Activated CD8-positive, alpha-beta memory T cell treated with anti-CD3 and anti-CD28 coated beads, Interleukin-2, amount 50 U/mL, for 24 hours (primary cell): Measurements from ENCODE around the gene TMEM132D.

ENCODE experiments used
- DNase-seq: peaks from one replicate; pipeline ENCODE4 v3.0.0-alpha.2; 2020; ENCODE audit errors: extremely low read depth

Gene TMEM132D

DNA sequence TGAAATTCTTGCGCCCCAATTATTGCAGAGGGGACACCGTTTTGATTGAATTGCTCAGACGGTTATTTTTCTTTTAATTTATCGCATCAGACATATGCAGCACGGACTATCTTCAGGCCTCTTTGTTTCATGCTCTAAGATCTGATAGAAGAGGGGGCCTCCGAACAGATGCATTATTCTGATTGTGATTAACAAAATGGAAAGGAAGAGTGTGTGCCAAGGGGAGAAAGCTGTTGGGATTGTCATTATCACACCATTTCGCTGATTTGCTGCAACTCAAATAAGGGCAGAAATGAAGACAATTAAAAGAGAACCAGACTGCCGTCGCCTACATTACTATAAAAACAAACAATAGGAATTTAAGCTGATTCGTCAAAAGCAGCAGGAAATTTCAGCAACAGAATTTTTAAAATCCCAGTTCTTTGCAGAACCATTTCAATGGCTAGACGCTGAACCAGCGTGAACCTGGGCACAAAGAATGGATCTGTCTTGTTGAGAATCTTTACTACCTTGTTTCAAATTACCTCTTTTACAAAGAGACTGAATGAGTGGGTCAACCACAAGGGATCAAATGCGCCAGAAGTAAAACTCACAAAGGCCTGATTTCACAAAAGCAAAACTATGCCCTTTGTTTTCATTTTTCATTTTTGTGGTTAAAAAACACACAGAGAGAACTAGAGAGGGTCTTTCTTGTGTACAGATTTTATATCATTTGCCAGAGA, 30.6 kb downstream of the TMEM132D start:
- no peak for DNase-seq

DNA sequence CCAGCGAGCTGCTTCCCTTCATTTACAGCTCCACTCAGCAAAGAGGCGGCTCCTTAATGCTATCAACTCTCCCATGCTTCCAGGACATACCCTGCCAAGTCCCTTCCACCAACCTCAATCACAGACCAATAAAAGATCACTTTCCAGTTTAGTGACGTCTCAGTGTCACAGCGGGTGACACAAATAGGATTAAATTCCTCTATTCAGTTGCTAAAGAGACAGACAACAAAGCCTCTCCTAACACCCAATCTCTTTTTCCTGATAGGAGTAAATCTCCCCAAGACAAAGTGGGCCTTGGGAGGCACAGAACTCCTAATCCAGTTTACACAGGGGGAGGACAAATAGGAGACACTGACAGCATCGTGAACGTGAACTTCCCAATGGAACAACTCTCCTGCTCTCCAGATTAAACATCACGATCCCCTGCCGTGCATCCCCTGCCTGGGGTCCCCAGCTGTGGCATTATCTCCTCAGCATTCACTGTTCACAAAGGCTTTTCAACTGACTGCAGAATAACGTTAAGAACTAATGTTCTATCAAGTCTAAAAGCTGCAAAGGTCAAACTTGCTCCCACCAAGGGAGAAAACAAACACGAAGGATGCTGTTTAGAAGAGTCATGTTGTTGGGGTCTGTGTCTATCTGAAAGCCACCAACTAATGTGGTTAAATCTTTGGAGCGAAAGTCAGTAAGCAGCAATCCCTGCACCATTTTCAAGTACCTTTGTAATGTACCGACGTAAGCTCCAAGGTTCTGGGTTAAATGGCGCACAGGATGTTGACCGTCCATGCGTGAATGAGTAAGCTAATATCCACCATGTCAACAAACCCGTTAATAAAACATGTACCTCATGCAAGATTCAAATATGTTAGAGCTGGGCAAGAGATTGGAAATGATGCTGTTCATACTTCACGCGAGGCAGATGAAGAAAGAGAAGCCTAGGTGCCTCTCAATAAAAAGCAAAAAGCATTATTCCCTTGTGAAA, 31.5 kb downstream of the TMEM132D start:
- no peak for DNase-seq

DNA sequence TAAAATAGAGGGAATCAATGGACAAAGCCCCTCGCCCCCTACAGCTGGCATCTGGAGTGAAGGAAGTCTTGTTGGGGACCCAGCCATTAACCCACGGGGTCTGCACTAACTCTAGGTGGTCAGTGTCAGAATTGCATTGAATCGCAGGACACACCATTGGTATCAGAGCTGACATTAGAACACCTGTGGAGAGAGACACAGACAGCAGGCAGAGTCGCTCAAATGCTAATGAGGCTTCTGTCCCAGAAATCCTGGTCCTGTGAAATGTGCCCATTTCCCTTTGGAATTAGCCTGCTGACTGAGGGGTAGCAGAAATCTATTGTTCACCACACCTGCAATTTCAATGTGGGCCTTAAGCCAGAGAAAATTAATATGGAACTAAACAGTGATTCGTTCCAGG, 33.0 kb downstream of the TMEM132D start:
- no peak for DNase-seq

DNA sequence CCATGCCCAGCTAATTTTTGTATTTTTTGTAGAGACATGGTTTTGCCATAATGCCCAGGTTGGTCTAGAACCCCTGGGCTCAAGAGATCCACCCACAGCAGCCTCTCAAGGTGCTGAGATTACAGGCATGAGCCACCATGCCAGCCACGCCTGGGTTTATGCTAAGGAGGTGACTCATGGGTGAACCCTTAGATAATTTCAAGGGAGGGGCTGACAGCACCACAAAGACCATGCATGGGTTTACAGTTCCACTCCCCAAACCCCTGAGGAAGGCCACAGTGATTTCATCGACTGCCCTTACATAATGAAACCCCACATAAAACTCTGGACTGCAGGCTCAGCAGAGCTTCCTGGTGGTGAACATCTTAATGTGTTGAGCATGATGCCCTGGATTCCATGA, 33.7 kb downstream of the TMEM132D start:
- DNase-seq, result no peak

DNA sequence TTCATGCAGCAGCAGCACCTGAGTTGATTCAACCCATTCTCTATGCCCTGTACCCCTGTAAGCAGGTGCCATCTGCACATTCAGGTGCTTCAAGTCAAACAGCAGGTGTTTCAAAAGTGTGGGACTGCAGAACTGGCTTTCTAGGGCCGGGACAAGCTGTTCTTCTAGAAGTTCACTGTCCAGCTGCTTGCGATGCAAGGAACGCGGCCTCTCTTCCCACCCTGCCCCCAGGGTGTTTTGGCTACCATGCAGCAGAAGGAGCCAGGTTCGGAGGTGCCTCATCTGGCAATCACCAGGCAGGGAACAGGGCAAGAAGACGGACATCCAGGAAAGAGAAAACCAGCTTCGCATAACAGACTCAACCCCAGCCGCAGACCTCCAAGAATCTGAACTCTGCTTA, 35.2 kb downstream of the TMEM132D start:
- no peak for DNase-seq

DNA sequence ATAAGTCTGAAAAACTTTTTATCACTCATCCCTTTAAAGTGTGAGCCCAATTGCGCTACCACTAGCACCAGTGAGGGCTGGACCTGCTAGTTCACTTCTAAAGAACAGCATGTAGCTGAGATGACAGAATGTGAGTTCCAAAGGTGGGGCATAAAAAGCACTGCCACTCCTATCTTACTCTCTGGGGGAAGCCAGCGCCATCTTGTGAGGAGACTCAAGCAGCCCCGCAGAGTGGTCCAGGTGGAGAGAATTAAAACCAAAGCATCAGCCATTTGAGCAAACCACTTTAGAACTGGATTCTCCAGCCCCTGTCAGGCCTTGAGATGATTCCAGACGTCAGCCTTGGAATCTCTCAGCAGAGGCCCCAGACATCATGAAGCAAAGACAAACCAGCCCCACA, 39.9 kb downstream of the TMEM132D start:
- no peak for DNase-seq

DNA sequence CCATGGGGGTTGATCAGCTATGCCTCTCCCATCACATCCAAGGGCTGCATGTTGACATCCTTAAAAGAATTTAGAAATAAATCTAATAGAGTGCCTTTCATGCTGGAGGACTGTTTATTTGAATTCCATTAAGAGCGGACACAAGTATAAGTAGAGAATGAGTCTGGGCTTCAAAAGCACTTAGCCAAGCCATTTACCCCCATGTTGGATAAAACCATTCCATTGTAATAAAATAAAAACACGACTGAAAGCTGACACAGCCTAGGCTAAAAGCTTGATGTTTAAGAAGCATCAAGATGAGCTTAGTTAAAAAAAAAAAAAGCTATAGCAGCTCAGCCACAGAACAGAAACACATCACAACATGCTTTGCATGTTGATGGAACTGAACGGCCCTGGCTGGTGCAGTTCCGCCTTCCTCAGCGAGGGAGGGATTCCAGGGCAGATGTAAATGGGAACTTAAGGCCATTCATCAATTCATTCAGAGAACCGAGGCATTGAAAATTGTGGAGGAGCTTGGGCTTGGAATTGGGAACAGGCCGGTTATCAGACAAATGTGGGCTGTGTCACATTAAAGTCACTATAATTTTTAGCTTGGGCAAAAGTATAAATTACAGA, 41.2 kb downstream of the TMEM132D start:
- DNase-seq, result no peak

DNA sequence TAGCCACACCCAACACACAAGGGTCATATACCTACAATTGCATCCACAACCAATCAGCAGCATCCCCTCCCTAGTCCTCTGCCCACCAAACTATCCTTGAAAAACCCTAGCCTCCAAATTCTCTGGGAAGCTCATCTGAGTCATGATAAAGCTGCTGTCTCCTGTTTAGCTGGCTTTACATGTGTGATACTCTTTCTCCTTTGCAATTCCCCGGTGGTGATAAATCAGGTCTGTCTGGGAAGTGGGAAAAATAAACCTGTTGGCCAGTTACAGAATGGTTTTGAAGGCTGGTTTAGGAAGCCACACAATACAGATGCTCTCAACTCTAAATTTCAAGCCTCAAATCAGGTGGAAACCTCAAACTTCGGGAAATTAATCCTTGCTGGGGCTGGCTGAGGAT, 41.9 kb downstream of the TMEM132D start:
- DNase-seq, result no peak

DNA sequence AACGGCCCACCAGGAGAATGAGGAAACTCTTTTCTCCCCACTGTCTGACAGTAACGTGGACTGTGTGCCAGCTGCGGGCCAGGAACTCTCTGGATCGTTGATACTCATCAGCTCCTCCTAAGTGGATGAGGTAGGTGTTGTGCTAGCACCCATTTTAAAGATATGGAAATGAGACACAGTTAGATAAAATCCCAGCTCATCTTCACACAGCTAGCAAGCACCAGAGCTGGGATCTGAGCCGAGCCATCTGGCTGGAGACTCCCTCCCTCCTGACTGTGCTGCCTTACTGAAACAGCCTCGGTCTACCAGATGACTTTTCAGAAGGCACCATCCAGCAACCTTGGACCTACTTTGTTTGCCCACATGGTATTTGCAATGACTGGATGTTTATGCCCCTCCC, 49.2 kb downstream of the TMEM132D start:
- no peak for DNase-seq

DNA sequence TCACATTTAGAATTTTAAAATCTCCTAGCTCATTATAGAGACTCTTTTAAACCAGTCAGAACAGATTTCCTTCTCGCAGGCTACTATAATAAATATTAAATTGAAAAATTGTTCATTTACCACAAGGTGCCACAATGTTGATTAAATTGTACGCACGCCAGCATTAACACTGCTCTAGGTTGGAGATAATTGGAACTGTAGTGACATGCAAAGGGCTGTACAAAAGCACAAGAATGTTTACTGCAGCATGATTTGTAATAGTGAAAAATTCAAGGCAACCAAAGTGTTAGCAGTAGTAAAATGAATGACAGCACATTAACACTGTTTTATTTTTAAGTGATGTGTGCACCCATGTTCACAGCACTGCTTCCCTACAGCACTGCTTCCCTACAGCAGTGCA, 52.5 kb downstream of the TMEM132D start:
- DNase-seq, result no peak

DNA sequence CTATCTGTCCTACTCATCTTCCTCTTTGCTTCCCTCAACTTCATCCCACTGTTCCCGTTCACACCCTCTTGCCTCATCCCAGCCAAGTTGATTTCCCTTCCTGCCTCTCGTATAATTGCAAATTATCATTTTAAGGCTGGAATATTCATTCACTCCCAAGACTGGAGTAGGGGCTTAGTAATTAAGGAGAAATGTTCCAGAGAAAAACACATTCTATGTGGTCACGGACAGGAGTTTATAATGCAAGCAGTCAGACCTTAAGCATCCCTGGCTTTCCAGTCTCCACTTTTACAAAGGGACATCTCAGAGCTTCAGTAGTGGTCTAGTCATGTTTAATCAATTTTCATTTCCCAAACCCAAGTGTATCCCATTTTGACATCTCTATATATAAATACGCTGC, 54.9 kb downstream of the TMEM132D start:
- DNase-seq, result no peak

DNA sequence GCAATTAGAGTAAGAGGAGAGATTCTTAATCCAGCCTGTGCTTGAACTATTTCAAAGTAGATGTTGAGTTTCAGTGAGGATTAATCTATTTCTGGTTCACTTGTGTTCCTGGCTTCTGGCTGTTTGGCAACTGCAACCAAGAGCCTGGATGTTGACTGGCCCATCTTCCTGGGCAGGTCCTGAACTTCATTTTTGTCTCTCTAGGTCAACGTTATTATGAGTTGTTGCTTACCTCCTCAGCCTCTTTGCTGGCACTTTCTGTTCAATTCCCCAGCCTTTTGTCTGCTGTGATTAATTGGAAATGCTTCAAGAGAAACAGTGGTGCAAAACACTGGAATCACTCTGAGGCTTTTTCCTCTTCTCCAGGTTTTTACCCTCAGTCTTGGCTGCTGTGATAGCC, 56.8 kb downstream of the TMEM132D start:
- no peak for DNase-seq

DNA sequence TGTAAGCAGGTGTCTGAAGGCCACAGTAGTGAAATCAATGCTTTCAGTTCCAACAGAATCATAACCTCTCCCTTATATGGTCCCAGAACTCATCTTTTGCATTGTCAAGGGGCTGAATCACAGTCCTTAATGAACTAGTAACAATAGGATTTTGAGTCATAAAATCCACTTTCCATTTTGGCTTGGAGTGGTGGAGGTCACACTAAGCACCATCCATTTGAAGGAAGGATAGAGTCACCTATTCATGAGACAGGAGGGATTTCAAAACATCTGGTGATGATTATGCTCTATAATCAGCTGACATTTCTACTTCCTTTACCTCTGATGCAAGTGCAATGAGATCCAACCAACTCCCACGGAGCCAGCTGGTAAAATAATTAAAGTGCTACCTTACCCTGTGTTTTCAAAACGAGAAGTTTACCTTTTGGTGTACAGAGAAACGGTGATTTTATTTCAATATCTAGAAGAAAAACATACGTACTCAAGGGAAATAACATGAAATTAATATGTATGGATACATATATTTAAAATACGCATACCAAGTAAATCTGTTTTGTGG, 59.1 kb downstream of the TMEM132D start:
- DNase-seq, result no peak

DNA sequence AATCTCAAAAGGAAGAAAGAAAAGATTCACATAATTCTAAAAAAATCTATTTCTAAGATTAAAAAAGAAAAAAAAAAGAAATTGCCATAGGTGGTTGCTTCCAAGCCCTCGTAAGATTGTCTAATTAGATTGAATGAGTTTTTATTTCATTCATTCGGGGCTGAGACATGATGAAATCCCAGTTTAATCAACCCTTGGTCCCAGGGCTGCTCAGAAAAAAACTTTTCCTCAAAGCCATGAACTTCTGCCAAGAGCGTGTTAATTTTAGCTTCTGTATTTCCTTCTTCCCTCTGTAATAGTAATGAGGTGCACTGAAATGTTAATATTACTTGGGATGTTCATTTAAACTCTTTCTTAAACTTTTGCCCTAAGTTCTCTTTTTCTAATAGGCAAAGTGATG, 62.6 kb downstream of the TMEM132D start:
- no peak for DNase-seq

DNA sequence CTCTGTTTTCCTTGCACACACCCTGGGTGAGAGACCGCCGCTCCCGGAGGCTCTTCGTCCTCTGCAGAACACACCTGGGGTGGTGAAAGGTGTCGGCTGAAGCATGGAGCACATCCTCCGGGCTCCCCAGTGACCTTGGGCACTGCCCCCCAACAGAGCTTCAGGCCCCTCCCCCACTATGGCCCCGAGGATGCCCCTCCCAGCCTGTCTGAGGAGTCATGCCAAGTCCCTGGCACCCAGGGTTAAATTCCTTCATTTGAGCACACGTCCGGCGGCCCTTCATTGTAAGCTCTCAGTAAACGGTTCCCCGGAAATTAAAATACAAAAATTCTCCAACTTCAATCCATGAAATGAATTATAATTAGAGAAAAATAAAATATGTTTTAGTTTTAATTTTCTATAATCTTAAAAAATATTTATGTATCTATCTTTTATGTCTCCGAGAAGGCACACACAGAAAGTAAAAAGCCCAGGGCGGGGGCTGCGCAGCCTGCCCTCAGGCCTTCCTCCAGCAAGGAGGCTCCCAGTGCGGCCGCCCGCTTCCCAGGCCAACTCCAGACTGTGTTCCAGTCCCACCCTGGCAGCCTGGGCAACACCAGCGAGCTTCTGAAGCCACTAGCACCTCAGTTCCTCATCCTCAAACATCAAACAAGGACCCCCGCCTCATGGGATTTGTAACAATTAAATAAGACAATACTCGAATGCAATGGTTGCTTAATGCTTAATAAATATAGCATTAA, 63.5 kb downstream of the TMEM132D start:
- DNase-seq, result no peak

DNA sequence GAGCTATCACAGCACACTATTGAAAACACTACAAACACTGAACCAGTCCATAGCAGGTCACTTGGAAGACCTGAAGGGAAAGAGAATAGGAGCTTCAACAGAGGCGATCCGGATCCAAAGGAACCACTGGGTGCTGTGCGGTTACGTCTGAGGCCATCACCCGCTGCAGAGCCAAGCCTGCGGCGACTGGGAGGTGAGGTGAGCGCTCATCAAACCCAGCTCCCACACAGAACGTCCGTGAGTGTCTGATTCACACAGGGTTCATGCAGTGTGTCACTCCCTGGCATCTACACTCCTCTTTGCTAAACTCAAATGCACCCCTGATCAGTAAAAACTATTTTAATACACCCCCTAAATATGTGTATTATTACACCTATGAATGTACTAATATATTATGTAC, 64.1 kb downstream of the TMEM132D start:
- no peak for DNase-seq

DNA sequence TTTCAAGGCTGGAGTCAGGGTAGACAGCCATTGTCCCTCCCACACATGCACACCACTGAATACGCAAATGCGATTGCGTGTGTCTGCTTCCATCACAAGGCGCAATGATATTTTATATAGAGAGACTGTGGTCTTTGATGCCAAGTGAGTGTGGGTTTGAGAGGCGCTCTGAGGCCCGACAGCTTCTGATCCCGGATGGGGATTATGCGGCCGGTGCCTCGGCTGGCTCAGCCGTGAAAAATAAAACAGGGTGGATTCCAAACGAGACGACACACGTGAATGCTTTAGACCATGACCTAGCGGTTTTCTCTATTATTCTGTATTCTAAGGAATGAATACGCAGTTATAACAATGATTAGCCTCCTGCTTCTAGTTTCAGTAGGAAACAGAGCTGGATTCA, 72.5 kb downstream of the TMEM132D start:
- no peak for DNase-seq

DNA sequence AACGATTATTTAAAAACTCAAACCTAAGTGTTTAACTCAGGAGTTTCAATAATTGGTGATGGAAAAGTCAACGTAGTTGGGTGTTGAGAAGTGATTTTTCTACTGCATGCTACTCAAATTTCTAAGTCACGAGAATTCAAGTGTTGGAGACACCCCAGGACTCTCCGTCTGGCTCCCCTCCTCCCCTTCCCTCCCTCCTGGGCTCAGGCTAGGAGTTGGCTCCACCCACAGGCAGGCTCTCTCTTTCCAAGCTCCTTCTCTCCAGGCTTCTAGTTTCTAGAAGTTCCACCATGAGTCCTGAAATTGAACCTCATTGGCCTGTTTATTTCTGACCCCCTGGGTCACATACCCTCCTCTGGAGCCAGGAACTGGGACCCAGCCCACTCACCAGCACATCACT, 73.0 kb downstream of the TMEM132D start:
- no peak for DNase-seq

DNA sequence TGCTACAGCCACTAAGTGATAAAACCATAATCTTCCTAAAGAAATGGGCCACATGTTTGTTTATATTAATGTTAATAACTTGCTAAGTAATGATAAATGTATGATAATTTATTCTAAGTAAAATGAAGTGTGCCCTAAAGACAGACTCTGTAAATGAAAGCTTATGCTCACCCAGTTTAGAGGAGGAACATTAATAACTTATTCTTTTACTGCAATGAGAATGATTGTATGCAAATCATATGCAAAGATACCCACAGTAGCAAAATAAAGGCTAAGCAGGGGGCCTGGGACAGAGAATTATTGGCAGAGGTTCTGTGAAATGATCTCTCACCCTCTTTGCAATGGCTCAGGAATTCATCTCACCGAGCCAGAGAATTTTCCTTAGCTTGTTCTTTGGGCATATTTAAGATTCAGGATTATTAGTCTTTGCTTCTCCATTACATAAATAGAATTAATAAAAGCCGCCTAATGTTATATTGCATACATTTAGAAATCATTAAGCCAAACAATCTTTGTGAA, 75.9 kb downstream of the TMEM132D start:
- no peak for DNase-seq

DNA sequence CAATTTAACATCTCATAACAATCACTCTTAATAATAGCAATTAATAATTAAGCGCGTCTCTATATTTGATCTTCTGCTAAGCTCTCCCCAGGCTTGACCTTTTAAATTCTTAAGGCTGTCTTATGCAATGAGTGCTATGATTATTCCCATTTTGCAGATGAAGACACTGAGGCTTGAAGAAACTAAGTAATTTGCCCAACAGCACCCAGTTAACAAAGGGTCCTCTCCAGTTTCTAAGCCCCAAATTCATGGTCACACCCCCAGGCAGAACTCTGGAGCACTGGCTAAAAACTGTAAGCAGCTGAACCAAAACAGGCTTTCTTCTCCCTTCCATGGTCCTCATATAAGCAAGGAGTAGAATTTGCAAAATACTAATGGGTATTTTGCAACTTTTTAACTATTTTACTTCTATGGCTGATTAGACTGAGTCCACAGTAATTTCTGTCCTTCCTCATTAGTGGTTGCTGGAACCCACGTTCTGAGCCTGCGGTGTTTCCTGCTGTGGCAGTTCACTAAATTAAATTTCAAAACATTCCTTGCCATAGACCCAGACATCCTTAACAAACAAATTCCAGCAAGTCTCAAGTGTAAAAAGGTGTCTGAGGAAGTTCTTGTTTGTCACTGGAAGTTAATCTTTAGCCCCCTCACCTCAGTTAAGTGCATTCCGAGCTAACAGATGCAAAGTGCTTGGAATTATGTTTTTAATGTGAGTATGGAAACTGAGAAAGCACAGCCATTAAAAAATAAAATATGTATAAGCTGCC, 76.5 kb downstream of the TMEM132D start:
- DNase-seq, result no peak

DNA sequence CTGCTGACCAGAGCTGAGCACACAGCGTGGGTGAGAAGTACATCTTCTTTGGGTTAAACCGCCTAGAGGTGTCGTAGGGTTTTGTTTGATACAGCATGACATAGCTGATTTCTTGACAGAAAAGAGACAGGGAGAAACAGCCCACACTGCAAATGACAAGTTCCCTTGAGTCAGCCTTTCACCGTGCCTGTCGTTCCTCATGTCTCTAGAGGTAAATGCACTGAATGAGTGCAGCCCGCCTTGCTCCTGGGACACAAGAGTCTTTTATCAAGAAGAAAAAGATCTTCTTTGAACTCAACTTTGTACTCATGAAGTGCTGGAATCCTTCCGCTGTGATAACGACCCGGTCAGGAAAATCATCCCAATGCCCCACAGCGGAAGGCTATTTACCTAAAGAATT, 77.6 kb downstream of the TMEM132D start:
- DNase-seq, result no peak
